HEK293T (cell line): ENCODE data around the gene DGAT2.

ENCODE experiments used
- CTCF ChIA-PET: fragments of 350-600 bp; formaldehyde crosslinking; extraction: SDS; loops from one replicate; lab custom pipeline; 2021; ENCODE audit warnings: antibody characterized with exemption, inconsistent platforms; lab: Yijun Ruan, JAX
- POLR2A ChIA-PET: fragments of 350-600 bp; formaldehyde crosslinking; extraction: SDS; loops from one replicate; lab custom pipeline; 2020; ENCODE audit warnings: antibody characterized with exemption, inconsistent platforms; lab: Yijun Ruan, JAX
- DNase-seq: peaks from one replicate; pipeline ENCODE4 v3.0.0; 2012; ENCODE audit warnings: mixed read lengths; ENCODE audit errors: extremely low spot score
- ARNT ChIP-seq: fragments of 450-650 bp; IDR thresholded peaks from 2 replicates; pipeline ENCODE4 v1.6.1; 2017; ENCODE audit warnings: mild to moderate bottlenecking
- BHLHE40 ChIP-seq: fragments of 450-650 bp; IDR thresholded peaks from 2 replicates; pipeline ENCODE4 v1.6.1; 2016; ENCODE audit warnings: mild to moderate bottlenecking, moderate library complexity, borderline replicate concordance
- CTBP1 ChIP-seq: fragments of 450-650 bp; IDR thresholded peaks from 2 replicates; pipeline ENCODE4 v1.6.1; 2016; ENCODE audit warnings: borderline replicate concordance
- ELF4 ChIP-seq: fragments of 450-650 bp; IDR thresholded peaks from 2 replicates; pipeline ENCODE4 v1.6.1; 2017; ENCODE audit warnings: antibody characterized with exemption
- FOXA1 ChIP-seq: fragments of 450-650 bp; IDR thresholded peaks from 2 replicates; pipeline ENCODE4 v1.6.1; 2016; ENCODE audit warnings: mild to moderate bottlenecking
- FOXK2 ChIP-seq: fragments of 450-650 bp; IDR thresholded peaks from 2 replicates; pipeline ENCODE4 v1.6.1; 2016; ENCODE audit warnings: mild to moderate bottlenecking
- FOXM1 ChIP-seq: fragments of 450-650 bp; IDR thresholded peaks from 2 replicates; pipeline ENCODE4 v1.6.1; 2017; ENCODE audit warnings: mild to moderate bottlenecking, borderline replicate concordance
- HDGF ChIP-seq: fragments of 450-650 bp; IDR thresholded peaks from 2 replicates; pipeline ENCODE4 v1.6.1; 2017; ENCODE audit warnings: antibody characterized with exemption, borderline replicate concordance
- L3MBTL2 ChIP-seq: fragments of 450-650 bp; conservative IDR thresholded peaks from 2 replicates; pipeline ENCODE4 v1.6.1; 2016; ENCODE audit warnings: mild to moderate bottlenecking
- PKNOX1 ChIP-seq: fragments of 450-650 bp; IDR thresholded peaks from 2 replicates; pipeline ENCODE4 v1.6.1; 2016
- SP1 ChIP-seq: fragments of 450-650 bp; IDR thresholded peaks from 2 replicates; pipeline ENCODE4 v1.6.1; 2017
- SUZ12 ChIP-seq: fragments of 450-650 bp; IDR thresholded peaks from 2 replicates; pipeline ENCODE4 v1.6.1; 2016; ENCODE audit warnings: mild to moderate bottlenecking
- TARDBP ChIP-seq: fragments of 450-650 bp; IDR thresholded peaks from 2 replicates; pipeline ENCODE4 v1.6.1; 2016
- ZNF384 ChIP-seq: fragments of 450-650 bp; IDR thresholded peaks from 2 replicates; pipeline ENCODE4 v1.6.1; 2016

The DGAT2 gene

GRCh38 chr11:75814363-75814676 lies 45.7 kb downstream of the DGAT2 start:
- POLR2A ChIA-PET, result interaction anchor here (0.6 to 0.9 kb wide), 3 partner anchors 10 to 27 kb away, joined by 3 to 4 read pairs (median 4); no protein-coding TSS in a partner anchor
- CTCF ChIA-PET, result interaction anchor here (0.6 to 1.1 kb wide), 3 partner anchors 11 to 282 kb away, joined by 3 read pairs; no protein-coding TSS in a partner anchor
- TF ChIP-seq ZNF384 (no peak), FOXA1 (no peak)
- no peak for DNase-seq

- CTCF ChIA-PET, result interaction anchor here (0.8 to 1.1 kb wide), 2 partner anchors 12 to 82 kb away, joined by 3 read pairs; no protein-coding TSS in a partner anchor
Observed at GRCh38 chr11:75814677-75815344, 46.2 kb downstream of the DGAT2 start, which contains the start of gene UVRAG. Gene UVRAG (plus strand): TSS chr11:75815210. CDS start chr11:75815408, 198 bp downstream.

GRCh38 chr11:75815345-75816168 lies 47.0 kb downstream of the DGAT2 start:
- POLR2A ChIA-PET, result interaction anchor here (0.7 to 1.0 kb wide), 2 partner anchors 25 to 35 kb away, joined by 3 read pairs; no protein-coding TSS in a partner anchor
- CTCF ChIA-PET, result no interaction called here
- peak; percentile 51 for DNase-seq
- no peak for TF ChIP-seq FOXM1
- TF ChIP-seq PKNOX1, result no peak
- TF ChIP-seq TARDBP, result no peak
- no peak for TF ChIP-seq SUZ12
- no peak for TF ChIP-seq ARNT
- TF ChIP-seq BHLHE40, result no peak
- TF ChIP-seq CTBP1, result no peak
- no peak for TF ChIP-seq L3MBTL2
- no peak for TF ChIP-seq ELF4

More at GRCh38 chr11:75814677-75815344, 46.2 kb downstream of the DGAT2 start, which contains the start of gene UVRAG:
- DNase-seq, result peak; percentile 96
- TF ChIP-seq FOXM1 (no peak), ELF4 (peak; percentile 74), FOXK2 (no peak), PKNOX1 (peak; percentile 99), L3MBTL2 (peak; percentile 45; the same call in 1 of the 2 replicates)
- POLR2A ChIA-PET, result interaction anchor here (0.9 to 1.0 kb wide), 3 partner anchors 17 to 27 kb away, joined by 3 to 4 read pairs (median 3); no protein-coding TSS in a partner anchor

- ChIA-PET CTCF (no interaction called here), POLR2A (no interaction called here)
- TF ChIP-seq L3MBTL2 (peak; percentile 43), PKNOX1 (no peak)
- DNase-seq, result no peak
Observed at GRCh38 chr11:75816561-75817239, 48.1 kb downstream of the DGAT2 start.

GRCh38 chr11:75820645-75821044 lies 52.1 kb downstream of the DGAT2 start:
- CTCF ChIA-PET, result no interaction called here

GRCh38 chr11:75821202-75821601 lies 52.6 kb downstream of the DGAT2 start:
- DNase-seq, result no peak
- ChIA-PET POLR2A (no interaction called here), CTCF (no interaction called here)
- TF ChIP-seq FOXM1 (no peak), BHLHE40 (no peak), ARNT (no peak), SUZ12 (no peak), HDGF (no peak), CTBP1 (no peak), SP1 (no peak), TARDBP (no peak)

More at GRCh38 chr11:75820645-75821044, 52.1 kb downstream of the DGAT2 start:
- TF ChIP-seq SUZ12, result no peak
- no peak for DNase-seq
- POLR2A ChIA-PET, result no interaction called here

- no peak for DNase-seq
- TF ChIP-seq L3MBTL2 (no peak), HDGF (no peak), FOXA1 (no peak), ZNF384 (no peak), ARNT (no peak), BHLHE40 (no peak), ELF4 (no peak), FOXK2 (no peak), PKNOX1 (no peak)
- ChIA-PET POLR2A (no interaction called here), CTCF (interaction anchor here (1.1 to 1.2 kb wide), 2 partner anchors 45 to 330 kb away, joined by 3 to 7 read pairs; no protein-coding TSS in a partner anchor)
Observed at GRCh38 chr11:75822541-75822940, 54.0 kb downstream of the DGAT2 start.
